Mucosa of descending colon (tissue), 3 donors: ENCODE results near the gene KBTBD12. TPM values are rescaled to one million over a fixed set of nuclear protein-coding genes. Genes with fewer than 3 reads are reported as not detected.

Source experiments
- ATAC-seq: fragments of 200-7000 bp; cut with Tn5 transposase; one replicate; pipeline ENCODE4 v1.9.1; 2020; ENCODE audit warnings: mild to moderate bottlenecking, moderate library complexity
- DNase-seq, 3 donors: peaks; one replicate each; pipeline ENCODE4 v3.0.0-alpha.2; 2020
- H3K36me3 ChIP-seq: fragments of 200-600 bp; one replicate; pipeline ENCODE4 v1.8.0; 2021; ENCODE audit warnings: low read depth, mild to moderate bottlenecking
- H3K4me1 ChIP-seq: fragments of 200-600 bp; one replicate; pipeline ENCODE4 v1.8.0; 2021; ENCODE audit warnings: low read depth, mild to moderate bottlenecking
- H3K4me3 ChIP-seq: fragments of 200-600 bp; one replicate; pipeline ENCODE4 v1.8.0; 2021; ENCODE audit warnings: mild to moderate bottlenecking
- H3K9me3 ChIP-seq: fragments of 200-600 bp; one replicate; pipeline ENCODE4 v1.8.0; 2021; ENCODE audit warnings: mild to moderate bottlenecking
- CTCF ChIP-seq: fragments of 200-600 bp; IDR thresholded peaks from one replicate; pipeline ENCODE4 v1.8.0; 2022; ENCODE audit warnings: antibody characterized with exemption, mild to moderate bottlenecking
- intact Hi-C, 2 donors: fragments of 100-400 bp; cut with DNase I in 1 of 2; cut with micrococcal nuclease in 1 of 2; formaldehyde crosslinking; loops; one replicate each; pipeline versions ENCODE4 v1.11.0 to v1.11.1; 2022; cut with DNase I, micrococcal nuclease
- total RNA-seq, 3 donors: library from RNA; stranded (reverse); fragmentation: NEBNext Ultra II Directional in 2 of 3; extraction: Animal tissue kit (Norgen Biotek cat#: 25700) in 2 of 3; gene quantifications; one replicate each; pipeline versions ENCODE4 v1.2.1 to v1.2.4, GENCODE V29; 2021 to 2023
- donor health status: DM: no; HTN: no; CAD: no; lungs with moderate emphysema.
- donor health status: DM: no; HTN: no; CAD: no.
- donor health status: DM: no; HTN: yes; CAD: no.

Gene KBTBD12
- total RNA-seq, 3 donors from 2014 or later: 3.1 to 6.6 (median 5.5) TPM

- H3K36me3 ChIP-seq: no peaks in the 10 kb centered on the region
- H3K4me3 ChIP-seq: no peak overlapping the region
- H3K9me3 ChIP-seq: no peaks in the 10 kb centered on the region
- no peak for DNase-seq
- intact Hi-C loops: no loop called here
- no peak for TF ChIP-seq CTCF
- H3K4me1 ChIP-seq: peaks cover 4% of the 10 kb centered on the region
- peak; percentile 45 for ATAC-seq
These were observed 73.9 kb downstream of the KBTBD12 start for GRCh38 chr3:127988770-127989557.

- Histone ChIP-seq H3K4me1 (peaks cover 4% of the 10 kb centered on the region), H3K36me3 (no peaks in the 10 kb centered on the region), H3K4me3 (no peak overlapping the region), H3K9me3 (no peaks in the 10 kb centered on the region)
- DNase-seq (no peak), ATAC-seq (no peak)
- TF ChIP-seq CTCF: no peak
- intact Hi-C loops: no loop called here
These were observed 75.0 kb downstream of the KBTBD12 start for GRCh38 chr3:127990051-127990450.

GRCh38 chr3:127990461-127990860 is 75.4 kb downstream of the KBTBD12 start:
- ATAC-seq (no peak), DNase-seq (no peak)
- no peaks in the 10 kb centered on the region for H3K36me3 ChIP-seq
- no peak for TF ChIP-seq CTCF
- peaks cover 4% of the 10 kb centered on the region for H3K4me1 ChIP-seq
- H3K9me3 ChIP-seq: no peaks in the 10 kb centered on the region
- H3K4me3 ChIP-seq: no peak overlapping the region
- intact Hi-C loops: no loop called here

GRCh38 chr3:127991251-127991650 is 76.2 kb downstream of the KBTBD12 start:
- TF ChIP-seq CTCF: no peak
- Histone ChIP-seq H3K4me3 (no peak overlapping the region), H3K36me3 (no peaks in the 10 kb centered on the region), H3K4me1 (peaks cover 4% of the 10 kb centered on the region), H3K9me3 (no peaks in the 10 kb centered on the region)
- no peak for ATAC-seq
- no peak for DNase-seq
- intact Hi-C loops: no loop called here

- intact Hi-C loops: no loop called here
- Histone ChIP-seq H3K9me3 (no peaks in the 10 kb centered on the region), H3K4me3 (no peak overlapping the region), H3K36me3 (no peaks in the 10 kb centered on the region), H3K4me1 (peaks cover 4% of the 10 kb centered on the region)
- no peak for ATAC-seq
- no peak for DNase-seq
- TF ChIP-seq CTCF: no peak
These were observed 76.6 kb downstream of the KBTBD12 start for GRCh38 chr3:127991681-127992080.

GRCh38 chr3:127992127-127992526 is 77.1 kb downstream of the KBTBD12 start:
- H3K9me3 ChIP-seq: no peaks in the 10 kb centered on the region
- no peak overlapping the region for H3K4me3 ChIP-seq
- DNase-seq (no peak), ATAC-seq (no peak)
- no peaks in the 10 kb centered on the region for H3K4me1 ChIP-seq
- TF ChIP-seq CTCF: no peak
- intact Hi-C loops: no loop called here
- H3K36me3 ChIP-seq: no peaks in the 10 kb centered on the region
